Lower leg skin (tissue), 4 donors: Measurements from ENCODE around the gene MITF. TPM values are rescaled to one million over a fixed set of nuclear protein-coding genes. Genes with fewer than 3 reads are reported as not detected.

Experiments
- DNase-seq, 2 donors: peaks; one replicate each; pipeline ENCODE4 v3.0.0-alpha.2; 2019; ENCODE audit warnings: low spot score in 2 of 2
- H3K4me3 ChIP-seq: fragments of 200-600 bp; sonication (generic); 2 replicates; pipeline ENCODE4 v1.5.1; 2017; ENCODE audit warnings: mild to moderate bottlenecking, low read depth; ENCODE audit not compliant: poor library complexity, severe bottlenecking
- POLR2A ChIP-seq, 2 donors: fragments of 450-650 bp; IDR thresholded peaks; one replicate each; pipeline ENCODE4 v1.6.1; 2016 to 2017; ENCODE audit warnings: antibody characterized with exemption in 2 of 2, mild to moderate bottlenecking in 1 of 2, moderate library complexity in 1 of 2
- WGBS, 2 donors: methylation state at CpG; one replicate each; pipeline ENCODE4 v1.1.5; 2018; 5-methylcytosine and 5-hydroxymethylcytosine counted together
- intact Hi-C: fragments of 100-400 bp; cut with DNase I; formaldehyde crosslinking; loops from one replicate; pipeline ENCODE4 v1.15.0; 2023; ENCODE audit warnings: low total_unique reads
- total RNA-seq, 4 donors: library from RNA; depleted of rRNA; stranded (reverse); fragments of >200 nt; gene quantifications; one replicate each; pipeline ENCODE4 v1.1.0, GENCODE V29; 2016
- TF ChIP-seq, protein P1 (sequence below), 3 donors: fragments of 450-650 bp; IDR thresholded peaks; one replicate each; pipeline ENCODE4 v1.5.1; 2016; ENCODE audit warnings: antibody characterized with exemption in 3 of 3, mild to moderate bottlenecking in 3 of 3, moderate library complexity in 2 of 3

The MITF gene
- total RNA-seq, 4 donors from 2014 or later = 12.9 to 22.9 (median 17.1) TPM

DNA sequence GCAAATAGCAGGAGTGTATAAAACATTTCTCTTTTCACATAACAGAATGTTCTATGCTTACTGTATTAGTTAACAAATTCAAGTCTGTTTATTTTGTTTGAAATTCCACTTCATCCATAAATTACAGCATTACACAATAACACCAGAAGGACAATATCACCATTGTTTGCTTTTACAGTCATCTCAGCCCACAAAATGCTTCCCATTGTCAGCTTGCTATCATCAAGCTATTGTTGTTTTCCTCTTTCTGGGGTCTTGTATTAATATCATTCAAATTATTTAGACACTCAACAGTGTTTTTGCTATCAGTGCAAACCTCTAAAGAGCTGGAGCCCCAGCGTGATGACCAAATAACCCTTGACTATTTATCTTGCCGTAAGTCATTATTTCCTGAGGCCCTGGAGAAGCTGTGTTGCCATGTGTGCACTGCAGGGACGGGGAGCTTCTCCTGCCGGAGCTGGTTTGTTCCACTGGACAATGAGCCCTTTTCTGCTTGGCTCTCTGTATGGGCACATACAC is 261.4 kb downstream of the MITF start:
- no peak overlapping the region for H3K4me3 ChIP-seq
- no peak for DNase-seq
- 70 to 71% methylated on average over 4 of the region's 4 CpGs for WGBS, 2 donors
- TF ChIP-seq, protein P1, sequence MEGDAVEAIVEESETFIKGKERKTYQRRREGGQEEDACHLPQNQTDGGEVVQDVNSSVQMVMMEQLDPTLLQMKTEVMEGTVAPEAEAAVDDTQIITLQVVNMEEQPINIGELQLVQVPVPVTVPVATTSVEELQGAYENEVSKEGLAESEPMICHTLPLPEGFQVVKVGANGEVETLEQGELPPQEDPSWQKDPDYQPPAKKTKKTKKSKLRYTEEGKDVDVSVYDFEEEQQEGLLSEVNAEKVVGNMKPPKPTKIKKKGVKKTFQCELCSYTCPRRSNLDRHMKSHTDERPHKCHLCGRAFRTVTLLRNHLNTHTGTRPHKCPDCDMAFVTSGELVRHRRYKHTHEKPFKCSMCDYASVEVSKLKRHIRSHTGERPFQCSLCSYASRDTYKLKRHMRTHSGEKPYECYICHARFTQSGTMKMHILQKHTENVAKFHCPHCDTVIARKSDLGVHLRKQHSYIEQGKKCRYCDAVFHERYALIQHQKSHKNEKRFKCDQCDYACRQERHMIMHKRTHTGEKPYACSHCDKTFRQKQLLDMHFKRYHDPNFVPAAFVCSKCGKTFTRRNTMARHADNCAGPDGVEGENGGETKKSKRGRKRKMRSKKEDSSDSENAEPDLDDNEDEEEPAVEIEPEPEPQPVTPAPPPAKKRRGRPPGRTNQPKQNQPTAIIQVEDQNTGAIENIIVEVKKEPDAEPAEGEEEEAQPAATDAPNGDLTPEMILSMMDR (IDR thresholded peaks at IDR 0.05) = no peak
- no peak for TF ChIP-seq POLR2A (IDR thresholded peaks at IDR 0.05)
- intact Hi-C loops = no loop called here

DNA sequence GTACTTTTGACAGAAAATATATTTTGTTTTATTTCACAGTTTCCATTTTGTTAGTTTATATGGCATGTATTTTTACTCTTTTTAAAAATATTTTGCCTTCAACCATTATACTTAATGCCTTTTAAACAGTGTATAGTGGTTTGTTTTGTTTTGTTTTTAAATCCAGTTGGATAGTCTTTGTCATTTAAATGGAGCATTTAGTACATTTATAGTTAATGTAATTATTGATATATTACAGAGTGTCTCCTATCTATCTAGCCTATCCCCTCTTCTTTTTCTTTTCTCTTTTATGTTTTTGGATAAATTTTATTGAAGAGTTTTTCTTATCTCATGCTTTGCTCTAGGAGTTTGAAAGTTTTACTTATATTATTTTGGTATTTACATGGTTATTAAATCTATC is 263.9 kb downstream of the MITF start:
- intact Hi-C loops = no loop called here
- H3K4me3 ChIP-seq = no peak overlapping the region
- no peak for DNase-seq
- TF ChIP-seq, protein P1 (IDR thresholded peaks at IDR 0.05) = no peak
- no peak for TF ChIP-seq POLR2A (IDR thresholded peaks at IDR 0.05)

DNA sequence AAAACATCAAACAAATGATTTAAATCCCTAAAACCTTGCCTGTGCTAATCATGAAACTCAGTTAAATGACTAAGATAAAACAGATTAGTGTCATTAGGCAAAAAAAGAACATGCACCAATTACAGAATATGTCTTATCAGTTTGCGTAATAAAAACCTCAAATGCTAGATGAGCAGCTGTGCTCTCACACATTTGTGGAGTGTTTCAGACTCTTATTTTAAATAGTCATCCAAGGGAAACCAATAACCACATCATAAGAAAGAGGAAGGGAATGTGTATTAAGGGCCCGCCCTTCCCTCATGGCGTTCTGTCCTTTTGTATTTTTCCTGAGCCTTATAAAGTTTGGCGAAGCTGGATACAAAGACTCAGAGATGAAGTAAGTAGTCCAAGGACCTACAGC is 266.8 kb downstream of the MITF start:
- no peak for DNase-seq
- WGBS, 2 donors = 72 to 73% methylated on average over 4 of the region's 4 CpGs
- intact Hi-C loops = no loop called here
- no peak overlapping the region for H3K4me3 ChIP-seq
- TF ChIP-seq, protein P1 (IDR thresholded peaks at IDR 0.05) = no peak
- TF ChIP-seq POLR2A (IDR thresholded peaks at IDR 0.05) = no peak

DNA sequence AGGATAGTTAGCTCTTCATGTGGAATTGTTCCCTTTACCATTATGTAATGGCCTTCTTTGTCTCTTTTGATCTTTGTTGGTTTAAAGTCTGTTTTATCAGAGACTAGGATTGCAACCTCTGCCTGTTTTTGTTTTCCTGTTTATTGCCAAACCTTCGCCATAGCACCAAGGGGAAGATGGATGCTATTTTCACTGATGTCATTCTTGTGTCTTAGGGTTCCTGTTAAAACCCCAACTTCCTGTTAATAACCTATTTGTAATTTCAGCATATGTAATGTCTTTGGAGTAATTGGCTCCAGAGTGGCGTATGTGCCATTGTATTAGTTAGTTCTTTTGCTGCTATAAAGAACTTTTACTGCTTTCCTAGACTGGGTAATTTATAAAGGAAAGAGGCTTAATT is 271.1 kb downstream of the MITF start:
- no peak overlapping the region for H3K4me3 ChIP-seq
- TF ChIP-seq, protein P1 (IDR thresholded peaks at IDR 0.05) = no peak
- TF ChIP-seq POLR2A (IDR thresholded peaks at IDR 0.05) = no peak
- intact Hi-C loops = no loop called here
- 75 to 80% methylated on average over 2 of the region's 2 CpGs for WGBS, 2 donors
- DNase-seq = no peak

DNA sequence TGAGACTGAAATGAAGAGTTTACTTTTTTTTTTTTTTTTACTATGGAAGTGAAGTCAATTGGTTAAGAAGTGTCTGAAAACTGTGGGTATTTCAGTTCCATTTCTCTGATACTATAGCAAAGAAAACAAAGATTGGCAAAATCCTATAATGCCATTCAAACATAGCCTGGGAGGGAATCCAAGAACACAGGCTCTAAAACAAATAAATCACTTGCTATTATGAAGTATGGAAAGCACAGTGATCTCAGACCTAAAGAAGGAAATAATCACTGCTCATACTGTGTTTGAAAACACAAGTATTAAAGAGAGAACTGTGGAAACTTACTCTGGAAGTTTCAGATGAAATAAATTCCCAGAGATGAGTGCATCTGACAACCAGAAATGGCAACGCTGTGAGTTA is 272.3 kb downstream of the MITF start:
- 42 to 43% methylated on average over 1 of the region's 1 CpG for WGBS, 2 donors
- no peak overlapping the region for H3K4me3 ChIP-seq
- intact Hi-C loops = no loop called here
- DNase-seq = no peak
- TF ChIP-seq POLR2A (IDR thresholded peaks at IDR 0.05) = no peak
- TF ChIP-seq, protein P1 (IDR thresholded peaks at IDR 0.05) = no peak
